ENCODE data around the gene NMNAT1. TPM values are rescaled to one million over a fixed set of nuclear protein-coding genes. Genes with fewer than 3 reads are reported as not detected.
"Not testable (repeated sequence)": the region's sequence is repeated elsewhere in the genome, so short reads cannot be mapped to it uniquely, and the experiment has no call there.

NMNAT1 gene
- total and polyA plus RNA-seq, 8 donors = 11.4 to 19.6 (median 16.6) TPM

- H3K36me3 ChIP-seq = no peaks in the 10 kb centered on the region
- ATAC-seq (no peak), DNase-seq (peak in 1 of 4 donors; percentile 0)
- H3K9me3 ChIP-seq = no peaks in the 10 kb centered on the region
- H3K4me1 ChIP-seq = peaks cover 4 to 55% of the 10 kb centered on the region in 2 donors
- intact Hi-C loops (cut with DNase I) = no loop called here
- H3K4me3 ChIP-seq = no peak overlapping the region
- H3K27me3 ChIP-seq = peaks cover 26 to 72% of the 10 kb centered on the region in 2 donors
- no peak overlapping the region for H3K27ac ChIP-seq
- no peak for TF ChIP-seq CTCF (IDR thresholded peaks at IDR 0.05)
Measured at GRCh38 chr1:9993561-9994075, 50.3 kb downstream of the NMNAT1 start.

- ATAC-seq (peak; percentile 56), DNase-seq (peak in 2 of 4 donors; percentile 45 to 91)
- no peaks in the 10 kb centered on the region for H3K9me3 ChIP-seq
- peaks cover 33 to 97% of the 10 kb centered on the region in 2 donors for H3K27me3 ChIP-seq
- peaks cover 4 to 33% of the 10 kb centered on the region in 2 donors for H3K4me1 ChIP-seq
- H3K36me3 ChIP-seq = no peaks in the 10 kb centered on the region
- H3K4me3 ChIP-seq = peak within 1 kb of the TSS; percentile 18 to 49
- no peak for TF ChIP-seq CTCF (IDR thresholded peaks at IDR 0.05)
- intact Hi-C loops (cut with DNase I) = no loop called here
- no peak within 1 kb of the TSS for H3K27ac ChIP-seq
Measured at GRCh38 chr1:9996624-9997582, 53.6 kb downstream of the NMNAT1 start, which contains the start of gene RBP7. RBP7 (plus strand) TSS chr1:9997228; CDS start chr1:9997259, 31 bp downstream.

GRCh38 chr1:10001016-10001665 lies 57.9 kb downstream of the NMNAT1 start:
- ATAC-seq = no peak
- peak in 1 of 4 donors; percentile 11 for DNase-seq
- no peak overlapping the region for H3K4me3 ChIP-seq
- H3K27me3 ChIP-seq = peaks cover 33 to 99% of the 10 kb centered on the region in 2 donors
- no peaks in the 10 kb centered on the region for H3K9me3 ChIP-seq
- H3K36me3 ChIP-seq = no peaks in the 10 kb centered on the region
- intact Hi-C loops (cut with DNase I) = no loop called here
- TF ChIP-seq CTCF (IDR thresholded peaks at IDR 0.05) = no peak
- no peak overlapping the region for H3K27ac ChIP-seq
- H3K4me1 ChIP-seq = peaks cover 4 to 17% of the 10 kb centered on the region in 2 donors

- intact Hi-C loops (cut with DNase I); H3K4me3 ChIP-seq; H3K4me1 ChIP-seq; H3K27ac ChIP-seq; H3K9me3 ChIP-seq; H3K36me3 ChIP-seq; ATAC-seq: not testable (repeated sequence)
- peaks cover 13 to 61% of the 10 kb centered on the region in 2 donors for H3K27me3 ChIP-seq
- peak in 1 of 4 donors; percentile 6 for DNase-seq
Measured at GRCh38 chr1:10005248-10005647, 62.0 kb downstream of the NMNAT1 start.

GRCh38 chr1:10007169-10007568 lies 63.9 kb downstream of the NMNAT1 start:
- DNase-seq (no peak), ATAC-seq (no peak)
- no peaks in the 10 kb centered on the region for H3K4me1 ChIP-seq
- no peak overlapping the region for H3K4me3 ChIP-seq
- H3K27ac ChIP-seq = no peak overlapping the region
- no peaks in the 10 kb centered on the region for H3K36me3 ChIP-seq
- intact Hi-C loops (cut with DNase I) = no loop called here
- peaks cover 6 to 42% of the 10 kb centered on the region in 2 donors for H3K27me3 ChIP-seq
- no peak for TF ChIP-seq CTCF (IDR thresholded peaks at IDR 0.05)
- no peaks in the 10 kb centered on the region for H3K9me3 ChIP-seq

All from left lung (tissue), 10 donors.